Breast epithelium (tissue), 3 donors: ENCODE measurements around the gene SCN11A.

Experiments used
- POLR2AphosphoS5 ChIP-seq, 3 donors: sonication (generic); formaldehyde crosslinking; IDR thresholded peaks; one replicate each; pipeline ENCODE4 v1.6.1; 2017; ENCODE audit warnings: antibody characterized with exemption in 3 of 3
- TF ChIP-seq, protein P1 (sequence below), 3 donors: fragments of 450-650 bp; IDR thresholded peaks; one replicate each; pipeline ENCODE4 v1.5.1; 2016 to 2017; ENCODE audit warnings: antibody characterized with exemption in 3 of 3, mild to moderate bottlenecking in 3 of 3, moderate library complexity in 3 of 3

DNA sequence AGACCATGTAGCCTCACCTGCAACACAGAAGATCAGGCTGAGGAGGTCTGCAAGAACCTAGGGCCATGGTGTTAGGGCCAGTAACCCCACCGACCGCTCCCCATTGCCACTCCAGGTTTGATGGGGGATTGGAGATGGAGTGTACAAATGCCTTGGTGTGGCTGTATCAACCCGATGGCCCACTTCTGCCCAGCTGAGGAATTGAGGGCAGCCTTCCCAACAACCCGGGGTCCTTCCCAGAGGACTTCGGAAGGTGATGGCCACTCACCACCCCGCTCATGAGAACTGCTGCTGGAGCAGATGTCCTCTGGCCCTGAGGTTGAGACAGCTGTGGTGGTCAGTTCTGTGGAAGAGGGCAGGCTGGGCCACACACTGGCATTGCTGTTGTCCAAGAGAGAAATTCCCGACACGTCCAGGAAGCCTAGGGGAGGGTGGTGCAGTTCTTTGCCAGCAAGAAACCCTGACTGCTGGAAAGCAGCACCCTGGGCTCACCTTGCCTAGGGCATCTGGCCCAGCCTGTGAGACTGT, 46.8 kb upstream of the SCN11A start:
- TF ChIP-seq, protein P1, sequence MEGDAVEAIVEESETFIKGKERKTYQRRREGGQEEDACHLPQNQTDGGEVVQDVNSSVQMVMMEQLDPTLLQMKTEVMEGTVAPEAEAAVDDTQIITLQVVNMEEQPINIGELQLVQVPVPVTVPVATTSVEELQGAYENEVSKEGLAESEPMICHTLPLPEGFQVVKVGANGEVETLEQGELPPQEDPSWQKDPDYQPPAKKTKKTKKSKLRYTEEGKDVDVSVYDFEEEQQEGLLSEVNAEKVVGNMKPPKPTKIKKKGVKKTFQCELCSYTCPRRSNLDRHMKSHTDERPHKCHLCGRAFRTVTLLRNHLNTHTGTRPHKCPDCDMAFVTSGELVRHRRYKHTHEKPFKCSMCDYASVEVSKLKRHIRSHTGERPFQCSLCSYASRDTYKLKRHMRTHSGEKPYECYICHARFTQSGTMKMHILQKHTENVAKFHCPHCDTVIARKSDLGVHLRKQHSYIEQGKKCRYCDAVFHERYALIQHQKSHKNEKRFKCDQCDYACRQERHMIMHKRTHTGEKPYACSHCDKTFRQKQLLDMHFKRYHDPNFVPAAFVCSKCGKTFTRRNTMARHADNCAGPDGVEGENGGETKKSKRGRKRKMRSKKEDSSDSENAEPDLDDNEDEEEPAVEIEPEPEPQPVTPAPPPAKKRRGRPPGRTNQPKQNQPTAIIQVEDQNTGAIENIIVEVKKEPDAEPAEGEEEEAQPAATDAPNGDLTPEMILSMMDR (IDR thresholded peaks at IDR 0.05), result no peak
- TF ChIP-seq POLR2AphosphoS5 (IDR thresholded peaks at IDR 0.05), result no peak
